Myocyte (in vitro differentiated cells): Measurements from ENCODE around the gene DYNLRB1. TPM values are rescaled to one million over a fixed set of nuclear protein-coding genes. Genes with fewer than 3 reads are reported as not detected.
A peak's percentile ranks its signal among the peaks of the same experiment; 100 is the strongest.

Experiments used
- DNase-seq: peaks from one replicate; pipeline ENCODE4 v3.0.0-alpha.2; 2012; ENCODE audit warnings: low read depth
- total RNA-seq: library from RNA; depleted of rRNA; stranded (reverse); fragments of >200 nt; gene quantifications from 2 replicates; pipeline ENCODE4 v1.2.3, GENCODE V29; 2014

DYNLRB1 gene
- total RNA-seq, 1 donor from 2014 or later = 225 TPM

DNA sequence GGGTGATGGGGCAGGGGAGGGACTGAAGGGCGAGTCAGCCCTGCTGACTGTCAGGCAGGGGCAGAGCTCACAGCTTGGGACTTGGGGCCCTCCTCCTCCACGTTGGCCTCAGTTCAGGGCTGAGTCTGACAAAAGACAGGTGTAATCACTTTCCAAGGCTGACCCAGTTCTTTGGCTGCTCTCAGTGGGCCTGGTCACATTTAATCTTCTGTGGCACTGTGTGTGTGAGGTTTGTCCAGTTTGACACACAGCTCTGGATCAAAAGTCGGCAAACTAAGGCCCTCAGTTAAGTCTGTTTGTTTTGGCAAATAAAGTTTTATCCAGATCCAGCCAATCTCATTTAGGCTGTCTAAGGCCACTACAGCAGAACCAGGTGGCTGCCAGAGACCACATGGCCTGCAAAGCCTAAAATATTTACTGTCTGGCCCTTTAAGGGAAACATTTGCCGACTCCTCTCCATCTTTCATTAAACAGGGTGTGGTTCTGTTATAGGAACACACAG lies 37.2 kb downstream of the DYNLRB1 start:
- peak; percentile 67 for DNase-seq

DNA sequence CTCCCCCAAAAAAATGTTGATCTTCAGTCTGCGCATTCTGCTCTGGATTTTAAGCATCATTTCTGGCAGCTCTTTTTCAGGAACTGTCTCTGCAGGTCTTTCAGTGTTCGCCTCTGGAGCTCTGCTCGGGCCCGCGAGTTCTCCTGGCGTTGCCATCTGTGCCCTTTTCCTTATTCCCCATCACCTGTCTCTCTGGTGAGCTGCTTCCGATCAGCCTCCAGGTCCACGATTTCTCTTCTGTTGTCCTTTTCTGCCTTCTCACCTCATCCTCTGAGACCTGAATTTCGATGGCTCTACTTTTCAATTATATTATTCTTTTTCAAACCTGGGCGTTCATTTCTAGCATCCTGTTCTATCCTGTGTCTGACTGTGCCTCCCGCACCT lies 41.7 kb downstream of the DYNLRB1 start:
- no peak for DNase-seq

- peak; percentile 94 for DNase-seq
Observed at GRCh38 chr20:34558320-34559218, 42.3 kb downstream of the DYNLRB1 start, which contains the start of gene MAP1LC3A. MAP1LC3A (plus strand) TSS chr20:34558718; CDS start chr20:34558869, 151 bp downstream.

DNA sequence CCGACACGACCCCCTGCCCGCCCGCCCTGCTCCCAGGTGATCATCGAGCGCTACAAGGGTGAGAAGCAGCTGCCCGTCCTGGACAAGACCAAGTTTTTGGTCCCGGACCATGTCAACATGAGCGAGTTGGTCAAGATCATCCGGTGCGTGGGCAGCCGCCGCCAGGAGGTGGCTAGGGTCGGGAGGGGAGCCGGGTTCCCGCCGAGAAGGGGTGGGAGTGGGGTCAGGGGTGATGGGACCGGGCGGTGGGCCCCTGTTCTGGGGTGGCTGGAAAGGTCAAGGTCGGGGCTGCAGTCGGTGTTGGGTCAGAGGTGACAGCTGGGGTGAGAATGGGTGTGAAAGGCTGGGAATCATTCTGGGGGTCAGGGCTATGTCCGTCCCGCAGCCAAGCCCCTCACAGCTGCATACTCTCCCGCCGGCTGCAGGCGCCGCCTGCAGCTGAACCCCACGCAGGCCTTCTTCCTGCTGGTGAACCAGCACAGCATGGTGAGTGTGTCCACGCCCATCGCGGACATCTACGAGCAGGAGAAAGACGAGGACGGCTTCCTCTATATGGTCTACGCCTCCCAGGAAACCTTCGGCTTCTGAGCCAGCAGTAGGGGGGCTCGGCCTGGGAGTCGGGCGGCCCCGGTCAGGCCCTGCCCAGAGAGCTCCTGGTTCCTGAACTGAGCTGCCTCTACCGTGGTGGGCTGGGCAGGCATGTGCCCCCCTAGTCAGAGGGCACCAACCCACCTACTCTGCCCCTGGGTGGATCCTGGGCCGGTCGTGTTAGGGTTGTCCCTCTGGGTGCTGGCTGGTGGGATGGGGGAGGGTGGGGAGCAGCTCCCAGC lies 43.3 kb downstream of the DYNLRB1 start:
- DNase-seq = no peak

- DNase-seq = no peak
Observed at GRCh38 chr20:34560141-34560523, 43.9 kb downstream of the DYNLRB1 start.

DNA sequence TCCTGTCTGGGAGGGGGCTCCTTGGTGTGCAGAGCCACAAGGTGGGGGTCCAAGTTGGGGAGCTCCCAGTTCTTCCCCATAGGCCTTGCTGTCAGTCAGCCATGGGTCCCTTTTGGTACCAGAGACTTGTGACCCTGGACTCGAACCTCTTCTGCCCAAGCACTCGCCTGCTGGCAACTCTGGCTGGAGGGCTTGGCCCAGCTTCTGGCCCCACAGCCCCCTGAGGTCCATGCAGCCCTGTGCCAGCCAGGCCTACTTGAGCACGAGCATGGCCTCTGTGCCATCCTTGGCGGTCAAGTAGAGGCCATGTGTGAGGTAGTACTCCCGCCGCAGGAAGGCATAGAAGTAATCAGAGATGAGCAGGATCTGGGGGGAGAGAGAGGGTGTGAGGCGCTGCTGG lies 44.4 kb downstream of the DYNLRB1 start:
- DNase-seq = no peak

- no peak for DNase-seq
Observed at GRCh38 chr20:34561661-34562060, 45.4 kb downstream of the DYNLRB1 start.

DNA sequence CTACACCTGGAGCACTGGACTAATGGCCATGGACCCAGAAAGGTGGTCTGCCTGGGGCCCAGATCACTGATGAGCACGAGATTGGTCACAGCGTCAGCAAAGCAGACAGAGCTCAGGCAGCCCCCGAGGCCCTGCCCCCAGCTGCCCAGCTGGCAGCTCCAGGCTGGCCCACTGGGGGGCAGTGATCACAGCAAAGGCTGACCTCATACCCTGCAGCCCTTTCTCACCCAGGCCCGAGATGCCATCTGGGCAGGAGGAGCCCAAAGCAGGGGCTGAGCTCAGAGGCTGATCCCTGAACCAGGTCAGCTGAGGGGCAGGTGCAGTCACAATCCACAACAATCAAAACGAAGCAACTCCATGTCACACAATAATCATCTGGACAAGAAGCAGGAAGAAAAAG lies 46.4 kb downstream of the DYNLRB1 start:
- DNase-seq = peak; percentile 77

DNA sequence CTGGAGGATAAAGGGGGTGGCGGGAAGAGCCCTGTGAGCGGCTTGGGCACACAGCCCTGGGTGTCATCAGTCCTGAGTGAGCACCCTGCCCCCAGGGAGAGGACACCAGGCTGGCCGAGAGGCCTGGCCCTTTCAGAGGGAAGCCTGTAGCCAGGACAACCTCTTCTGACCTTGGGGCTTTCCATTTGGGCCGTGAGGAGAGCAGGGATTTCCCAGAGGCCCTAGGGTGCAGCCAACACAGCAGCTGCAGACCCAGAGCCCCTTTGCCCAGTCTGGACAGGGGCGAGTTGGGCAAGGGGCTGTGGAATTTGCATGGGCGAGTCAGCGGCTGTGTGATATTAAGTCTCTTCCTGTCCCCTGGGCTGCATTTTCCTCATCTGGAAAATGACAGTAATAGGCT lies 48.6 kb downstream of the DYNLRB1 start:
- peak; percentile 37 for DNase-seq

DNA sequence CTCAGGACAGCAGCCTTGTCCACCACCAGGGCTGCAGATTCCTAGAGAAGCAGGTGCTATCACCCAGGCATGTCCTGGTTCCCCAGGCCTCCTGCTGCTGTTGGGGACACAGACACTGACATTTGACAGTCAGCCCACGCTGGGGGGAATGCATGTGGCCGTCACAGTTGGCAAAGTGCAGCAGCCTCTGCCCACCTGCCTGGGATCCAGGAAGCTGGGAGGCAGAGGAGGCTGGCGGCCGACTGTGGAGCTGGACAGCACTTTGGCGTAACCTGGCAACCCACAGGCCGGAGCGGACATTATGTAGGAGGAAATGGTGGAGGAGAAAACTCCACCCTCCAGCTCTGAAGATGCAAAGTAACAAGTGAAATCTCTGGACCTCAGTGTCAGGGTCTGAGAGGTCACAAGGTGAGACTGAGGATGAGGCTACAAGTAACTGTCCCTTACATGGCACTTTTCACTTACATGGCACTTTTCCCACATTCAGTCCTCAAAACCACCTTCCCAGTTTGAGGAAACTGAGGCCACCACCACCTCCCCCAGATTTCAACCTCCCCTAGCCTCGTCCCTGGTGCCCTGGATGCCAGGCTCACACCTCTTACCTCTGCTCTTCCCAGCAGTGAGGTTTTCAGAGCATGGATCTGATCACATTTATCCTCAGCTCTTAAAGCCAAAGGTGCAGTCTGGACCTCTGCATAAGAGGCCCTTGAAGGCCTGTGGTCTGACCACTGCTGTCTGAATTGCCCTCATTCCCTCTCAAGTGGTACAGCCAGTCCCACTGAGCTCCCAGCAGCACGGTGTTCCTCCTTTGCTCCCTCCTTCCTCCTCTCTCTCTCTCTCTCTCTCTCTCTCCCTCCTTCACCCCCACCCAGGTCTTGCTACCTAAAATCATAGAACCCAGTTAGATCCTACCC lies 51.0 kb downstream of the DYNLRB1 start:
- DNase-seq = no peak

GRCh38 chr20:34567892-34568865 lies 52.0 kb downstream of the DYNLRB1 start:
- no peak for DNase-seq

DNA sequence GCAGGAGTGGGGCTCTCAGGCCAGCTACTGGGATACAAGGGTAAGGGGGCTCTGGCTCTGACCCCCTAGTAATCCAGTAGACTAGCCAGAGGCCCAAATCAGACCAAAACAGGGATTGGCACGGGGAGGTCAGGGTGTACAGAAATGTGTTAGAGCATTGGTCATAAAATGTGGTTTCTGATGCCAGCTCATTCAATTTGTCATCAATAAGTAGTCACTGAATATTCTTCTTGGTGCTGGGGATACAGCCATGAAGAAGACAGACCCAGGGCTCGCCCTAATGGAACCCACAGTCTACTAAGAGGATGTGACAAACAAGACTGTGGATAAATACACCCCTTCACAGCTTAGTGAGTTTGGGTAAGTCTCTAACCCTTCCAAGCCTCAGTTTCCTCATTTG lies 53.4 kb downstream of the DYNLRB1 start:
- no peak for DNase-seq

GRCh38 chr20:34570859-34571306 lies 54.7 kb downstream of the DYNLRB1 start:
- DNase-seq = peak; percentile 33

DNA sequence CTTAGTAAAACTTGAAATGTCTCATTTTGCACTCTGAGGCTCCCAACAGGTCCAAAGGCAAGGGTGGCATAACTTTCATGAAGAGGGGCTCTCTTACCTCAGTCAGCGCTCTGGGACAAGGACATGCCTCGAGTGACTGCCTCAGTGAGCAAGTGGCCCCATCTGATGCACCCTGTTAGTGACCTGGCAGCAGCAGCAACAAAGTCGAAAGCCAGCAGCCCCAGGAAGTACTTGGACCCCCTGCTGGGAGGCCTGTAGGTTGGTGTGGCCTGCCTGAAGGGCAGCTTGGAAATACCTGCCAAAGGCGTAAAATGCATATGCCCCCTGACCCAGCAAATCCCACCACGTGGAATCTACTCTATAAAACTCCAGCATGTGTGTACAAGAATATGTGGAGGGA lies 55.5 kb downstream of the DYNLRB1 start:
- no peak for DNase-seq

DNA sequence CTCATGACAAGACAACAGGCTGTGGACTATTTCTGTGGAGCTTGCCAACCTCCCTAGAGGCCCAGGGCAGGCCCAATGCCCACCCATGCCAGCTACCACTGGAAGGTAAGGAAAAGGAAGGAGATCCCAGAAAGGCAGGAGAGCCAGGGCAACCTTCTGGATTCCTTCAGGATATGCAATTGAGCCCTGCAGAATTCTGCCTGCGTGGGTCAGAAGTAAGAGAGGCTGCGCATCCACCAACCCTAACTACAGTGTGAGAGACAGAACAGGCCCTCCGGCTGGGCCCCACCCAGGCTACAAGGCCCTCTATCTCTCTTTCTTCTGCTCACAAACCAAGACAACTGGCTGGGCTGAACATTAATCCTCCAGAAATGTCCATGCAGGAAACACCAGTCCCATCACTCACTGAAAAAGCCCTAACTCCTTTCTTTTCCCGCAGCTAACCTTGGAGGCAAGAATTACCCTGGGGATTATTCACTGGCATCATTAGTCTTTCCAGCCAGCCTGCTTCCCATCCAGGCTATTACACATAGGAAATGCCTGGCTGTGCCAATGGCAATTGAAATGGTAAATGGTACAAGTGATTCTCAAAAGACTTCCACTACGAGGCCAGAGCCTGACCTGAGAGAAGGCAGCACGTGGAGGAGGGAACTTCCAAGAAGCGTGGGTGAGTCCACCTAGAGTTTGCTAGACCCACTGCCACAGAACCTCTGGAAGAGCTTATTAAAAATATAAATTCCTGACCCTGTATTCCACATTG lies 57.5 kb downstream of the DYNLRB1 start:
- DNase-seq = no peak

DNA sequence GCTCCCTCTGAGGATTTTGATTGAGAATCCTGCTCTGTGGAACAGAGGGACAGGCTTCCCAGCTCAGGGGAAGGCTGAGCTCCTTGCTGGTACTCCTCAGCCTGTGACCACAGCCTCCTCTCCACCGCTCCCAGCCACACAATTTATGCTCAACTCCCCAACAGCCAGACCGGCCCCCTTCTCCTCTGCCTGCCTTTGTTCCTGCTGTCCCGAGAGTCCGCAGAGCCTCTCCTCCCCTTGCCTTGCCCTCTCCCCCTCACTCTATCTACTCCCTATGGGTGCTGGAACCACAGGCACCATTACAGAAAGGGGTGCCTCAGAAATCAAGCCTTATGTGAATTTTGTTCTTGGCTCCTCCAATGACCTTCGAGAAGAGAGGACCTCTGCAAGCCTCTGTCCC lies 58.2 kb downstream of the DYNLRB1 start:
- no peak for DNase-seq

DNA sequence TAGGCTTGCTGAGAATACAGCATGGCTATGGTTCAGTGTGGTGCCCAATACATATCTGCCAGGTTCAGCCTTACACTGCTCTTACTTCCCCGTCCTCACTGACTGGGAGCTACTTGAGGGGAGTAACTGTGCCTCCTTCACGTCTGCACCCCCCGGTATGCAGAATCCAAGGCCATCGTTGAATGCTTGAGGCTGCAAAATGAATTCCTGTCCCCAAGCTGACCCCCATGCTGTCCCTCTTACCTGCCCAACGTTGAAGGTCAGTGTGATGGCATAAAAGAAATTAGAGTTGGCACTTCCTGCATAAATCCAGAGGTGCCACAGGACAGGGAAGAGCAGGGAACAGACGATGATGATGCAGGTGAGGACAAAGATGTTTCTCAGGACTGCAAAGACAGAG lies 58.6 kb downstream of the DYNLRB1 start:
- DNase-seq = no peak

- no peak for DNase-seq
Observed at GRCh38 chr20:34575271-34575670, 59.0 kb downstream of the DYNLRB1 start.

GRCh38 chr20:34575756-34576155 lies 59.5 kb downstream of the DYNLRB1 start:
- DNase-seq = no peak
